ENCODE data around the gene YKT6.

Gene YKT6

DNA sequence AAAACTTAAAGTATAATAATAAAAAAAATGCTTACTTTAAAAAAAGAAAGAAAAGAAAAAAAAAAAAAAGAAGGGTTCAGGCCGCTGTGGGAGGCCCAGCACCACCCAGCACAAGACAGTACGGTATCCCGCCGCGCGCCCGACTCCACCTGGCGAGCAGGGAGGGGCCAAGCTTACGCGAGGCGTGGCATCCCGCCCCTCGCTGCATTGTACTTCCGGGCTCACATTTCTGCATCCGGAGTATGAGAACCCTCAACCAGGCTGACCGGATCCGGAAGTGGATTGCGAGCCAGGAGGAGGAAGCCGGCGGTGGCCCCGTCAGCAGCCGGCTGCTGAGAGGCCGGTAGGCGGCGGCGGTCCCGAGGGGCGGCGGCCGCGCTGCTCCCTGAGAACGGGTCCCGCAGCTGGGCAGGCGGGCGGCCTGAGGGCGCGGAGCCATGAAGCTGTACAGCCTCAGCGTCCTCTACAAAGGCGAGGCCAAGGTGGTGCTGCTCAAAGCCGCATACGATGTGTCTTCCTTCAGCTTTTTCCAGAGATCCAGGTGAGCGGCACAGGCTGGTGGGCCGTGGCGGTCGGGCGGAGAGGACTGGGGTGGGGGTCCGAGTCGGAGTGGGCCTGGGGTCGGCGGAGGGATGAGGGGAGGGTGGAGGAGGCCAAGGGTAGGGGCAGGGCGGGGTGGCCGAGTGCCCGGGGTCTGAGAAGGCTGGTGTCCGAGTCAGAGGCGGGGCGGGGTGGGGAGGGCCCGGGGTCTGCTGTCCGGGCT lies at the start of gene YKT6:
YKT6 (plus strand) TSS at position 280 of the 763 bp plus-strand sequence; CDS start at position 438, 158 bp downstream.
- Histone ChIP-seq H3K9ac (peak within 1 kb of the TSS; percentile 50), H3K79me2 (peaks cover 14% of the 10 kb centered on the region), H3K4me1 (no peaks in the 10 kb centered on the region), H2AFZ (peak within 1 kb of the TSS; percentile 87), H3K9me3 (ENCODE audit: control insufficient read depth, low read length) (no peaks in the 10 kb centered on the region), H3K27me3 (ENCODE audit: control insufficient read depth, insufficient read depth, low read length) (no peaks in the 10 kb centered on the region), H3K4me2 (ENCODE audit: low read length) (peak within 1 kb of the TSS; percentile 76), H3K4me3 (ENCODE audit: low read depth, low read length) (peak within 1 kb of the TSS; percentile 92), H3K36me3 (ENCODE audit: control insufficient read depth, insufficient read depth, low read length) (no peaks in the 10 kb centered on the region), H3K27ac (peak within 1 kb of the TSS; percentile 54)
- TF ChIP-seq, protein P1, sequence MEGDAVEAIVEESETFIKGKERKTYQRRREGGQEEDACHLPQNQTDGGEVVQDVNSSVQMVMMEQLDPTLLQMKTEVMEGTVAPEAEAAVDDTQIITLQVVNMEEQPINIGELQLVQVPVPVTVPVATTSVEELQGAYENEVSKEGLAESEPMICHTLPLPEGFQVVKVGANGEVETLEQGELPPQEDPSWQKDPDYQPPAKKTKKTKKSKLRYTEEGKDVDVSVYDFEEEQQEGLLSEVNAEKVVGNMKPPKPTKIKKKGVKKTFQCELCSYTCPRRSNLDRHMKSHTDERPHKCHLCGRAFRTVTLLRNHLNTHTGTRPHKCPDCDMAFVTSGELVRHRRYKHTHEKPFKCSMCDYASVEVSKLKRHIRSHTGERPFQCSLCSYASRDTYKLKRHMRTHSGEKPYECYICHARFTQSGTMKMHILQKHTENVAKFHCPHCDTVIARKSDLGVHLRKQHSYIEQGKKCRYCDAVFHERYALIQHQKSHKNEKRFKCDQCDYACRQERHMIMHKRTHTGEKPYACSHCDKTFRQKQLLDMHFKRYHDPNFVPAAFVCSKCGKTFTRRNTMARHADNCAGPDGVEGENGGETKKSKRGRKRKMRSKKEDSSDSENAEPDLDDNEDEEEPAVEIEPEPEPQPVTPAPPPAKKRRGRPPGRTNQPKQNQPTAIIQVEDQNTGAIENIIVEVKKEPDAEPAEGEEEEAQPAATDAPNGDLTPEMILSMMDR (IDR thresholded peaks at IDR 0.05), result peak; percentile 67

- no peak overlapping the region for H3K4me2 ChIP-seq (ENCODE audit: low read length)
- H3K27ac ChIP-seq, result no peak overlapping the region
- H3K4me1 ChIP-seq, result peaks cover 14% of the 10 kb centered on the region
- H3K27me3 ChIP-seq (ENCODE audit: control insufficient read depth, insufficient read depth, low read length), result no peaks in the 10 kb centered on the region
- no peaks in the 10 kb centered on the region for H3K79me2 ChIP-seq
- no peak overlapping the region for H3K4me3 ChIP-seq (ENCODE audit: low read depth, low read length)
- H3K36me3 ChIP-seq (ENCODE audit: control insufficient read depth, insufficient read depth, low read length), result no peaks in the 10 kb centered on the region
- H3K9ac ChIP-seq, result no peak overlapping the region
- TF ChIP-seq, protein P1 (IDR thresholded peaks at IDR 0.05), result no peak
- no peaks in the 10 kb centered on the region for H3K9me3 ChIP-seq (ENCODE audit: control insufficient read depth, low read length)
- no peak overlapping the region for H2AFZ ChIP-seq
Observed at GRCh38 chr7:44151956-44152355, 48.8 kb upstream of the YKT6 start.

DNA sequence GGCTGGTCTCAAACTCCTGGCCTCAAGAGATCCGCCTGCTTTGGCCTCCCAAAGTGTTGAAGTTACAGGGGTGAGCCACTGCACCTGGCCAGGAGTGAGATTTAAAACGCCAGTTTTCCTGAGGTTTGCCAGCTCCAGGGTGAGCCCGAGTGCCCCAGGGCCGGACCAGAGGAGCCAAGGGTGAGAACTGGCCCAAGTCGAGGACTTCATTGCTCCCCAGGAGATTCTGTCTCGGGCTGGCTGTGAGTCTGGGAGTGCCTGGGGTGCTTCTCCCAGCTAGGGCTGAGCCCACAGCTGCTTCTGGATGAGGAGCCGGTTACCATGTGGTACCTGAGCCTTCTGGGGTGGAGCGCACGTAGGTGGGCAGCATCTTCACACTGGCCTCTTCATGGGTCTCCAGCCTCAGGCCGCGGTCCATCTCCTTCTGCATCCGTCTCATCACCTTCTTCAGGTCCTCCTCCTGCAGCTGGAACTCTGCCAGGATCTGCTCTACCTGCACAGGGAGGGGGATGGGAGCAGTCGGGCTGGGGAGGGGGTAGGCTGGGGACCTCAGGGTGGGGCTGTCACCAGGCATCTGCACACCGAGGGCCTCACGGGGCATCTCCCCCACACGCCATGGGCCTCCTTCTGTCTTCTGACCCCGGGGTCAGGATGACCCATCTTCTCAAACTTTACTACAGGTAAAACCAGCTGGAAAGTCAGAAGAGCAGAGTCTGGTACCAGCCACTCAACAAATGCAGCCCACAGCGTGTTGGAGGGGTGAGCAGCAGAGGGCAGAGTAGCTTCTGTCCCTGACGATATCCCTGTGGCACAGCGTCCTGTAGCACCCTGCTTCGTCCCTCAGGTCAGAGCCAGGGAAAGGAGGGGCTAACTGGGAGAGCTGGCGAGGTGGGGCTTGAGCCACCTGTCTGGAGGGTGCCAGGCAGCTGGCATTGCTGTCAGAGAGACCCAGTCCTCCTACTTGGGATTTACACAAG lies 47.5 kb upstream of the YKT6 start:
- H3K79me2 ChIP-seq, result no peaks in the 10 kb centered on the region
- TF ChIP-seq, protein P1 (IDR thresholded peaks at IDR 0.05), result no peak
- H3K4me1 ChIP-seq, result peaks cover 14% of the 10 kb centered on the region
- no peak overlapping the region for H3K4me2 ChIP-seq (ENCODE audit: low read length)
- no peak overlapping the region for H3K9ac ChIP-seq
- no peak overlapping the region for H3K27ac ChIP-seq
- H3K9me3 ChIP-seq (ENCODE audit: control insufficient read depth, low read length), result no peaks in the 10 kb centered on the region
- peak overlapping the region; percentile 28 for H2AFZ ChIP-seq
- no peaks in the 10 kb centered on the region for H3K27me3 ChIP-seq (ENCODE audit: control insufficient read depth, insufficient read depth, low read length)
- no peak overlapping the region for H3K4me3 ChIP-seq (ENCODE audit: low read depth, low read length)
- no peaks in the 10 kb centered on the region for H3K36me3 ChIP-seq (ENCODE audit: control insufficient read depth, insufficient read depth, low read length)

- no peak overlapping the region for H3K4me2 ChIP-seq (ENCODE audit: low read length)
- H3K27ac ChIP-seq, result no peak overlapping the region
- H3K9ac ChIP-seq, result no peak overlapping the region
- no peak overlapping the region for H3K4me3 ChIP-seq (ENCODE audit: low read depth, low read length)
- peaks cover 14% of the 10 kb centered on the region for H3K4me1 ChIP-seq
- no peaks in the 10 kb centered on the region for H3K27me3 ChIP-seq (ENCODE audit: control insufficient read depth, insufficient read depth, low read length)
- no peaks in the 10 kb centered on the region for H3K79me2 ChIP-seq
- TF ChIP-seq, protein P1 (IDR thresholded peaks at IDR 0.05), result no peak
- no peaks in the 10 kb centered on the region for H3K36me3 ChIP-seq (ENCODE audit: control insufficient read depth, insufficient read depth, low read length)
- H3K9me3 ChIP-seq (ENCODE audit: control insufficient read depth, low read length), result no peaks in the 10 kb centered on the region
- H2AFZ ChIP-seq, result peak overlapping the region; percentile 28
Observed at GRCh38 chr7:44153948-44154335, 46.8 kb upstream of the YKT6 start.
